Coronary artery (tissue), 2 donors: Measurements from ENCODE around the gene PGGT1B.

Experiments
- DNase-seq: peaks from one replicate; pipeline ENCODE4 v3.0.0-alpha.2; 2017; ENCODE audit warnings: low spot score
- H3K27ac ChIP-seq, 2 donors: fragments of 200-600 bp; sonication (generic); one replicate each; pipeline ENCODE4 v1.5.1; 2016 to 2019
- H3K4me3 ChIP-seq: fragments of 200-600 bp; sonication (generic); 2 replicates; pipeline ENCODE4 v1.5.1; 2016; ENCODE audit warnings: mild to moderate bottlenecking, moderate library complexity
- TF ChIP-seq, protein P1 (sequence below): fragments of 200-600 bp; sonication (generic); IDR thresholded peaks from one replicate; pipeline ENCODE4 v1.5.1; 2019; ENCODE audit warnings: antibody characterized with exemption

PGGT1B gene

GRCh38 chr5:115202952-115203351 is 59.7 kb downstream of the PGGT1B start:
- Histone ChIP-seq H3K27ac (no peak overlapping the region), H3K4me3 (no peak overlapping the region)
- no peak for DNase-seq
- TF ChIP-seq, protein P1, sequence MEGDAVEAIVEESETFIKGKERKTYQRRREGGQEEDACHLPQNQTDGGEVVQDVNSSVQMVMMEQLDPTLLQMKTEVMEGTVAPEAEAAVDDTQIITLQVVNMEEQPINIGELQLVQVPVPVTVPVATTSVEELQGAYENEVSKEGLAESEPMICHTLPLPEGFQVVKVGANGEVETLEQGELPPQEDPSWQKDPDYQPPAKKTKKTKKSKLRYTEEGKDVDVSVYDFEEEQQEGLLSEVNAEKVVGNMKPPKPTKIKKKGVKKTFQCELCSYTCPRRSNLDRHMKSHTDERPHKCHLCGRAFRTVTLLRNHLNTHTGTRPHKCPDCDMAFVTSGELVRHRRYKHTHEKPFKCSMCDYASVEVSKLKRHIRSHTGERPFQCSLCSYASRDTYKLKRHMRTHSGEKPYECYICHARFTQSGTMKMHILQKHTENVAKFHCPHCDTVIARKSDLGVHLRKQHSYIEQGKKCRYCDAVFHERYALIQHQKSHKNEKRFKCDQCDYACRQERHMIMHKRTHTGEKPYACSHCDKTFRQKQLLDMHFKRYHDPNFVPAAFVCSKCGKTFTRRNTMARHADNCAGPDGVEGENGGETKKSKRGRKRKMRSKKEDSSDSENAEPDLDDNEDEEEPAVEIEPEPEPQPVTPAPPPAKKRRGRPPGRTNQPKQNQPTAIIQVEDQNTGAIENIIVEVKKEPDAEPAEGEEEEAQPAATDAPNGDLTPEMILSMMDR = no peak

- no peak for DNase-seq
- TF ChIP-seq, protein P1 = no peak
- no peak overlapping the region for H3K4me3 ChIP-seq
- H3K27ac ChIP-seq = no peak overlapping the region
Observed at GRCh38 chr5:115196161-115196560, 66.5 kb downstream of the PGGT1B start.

DNA sequence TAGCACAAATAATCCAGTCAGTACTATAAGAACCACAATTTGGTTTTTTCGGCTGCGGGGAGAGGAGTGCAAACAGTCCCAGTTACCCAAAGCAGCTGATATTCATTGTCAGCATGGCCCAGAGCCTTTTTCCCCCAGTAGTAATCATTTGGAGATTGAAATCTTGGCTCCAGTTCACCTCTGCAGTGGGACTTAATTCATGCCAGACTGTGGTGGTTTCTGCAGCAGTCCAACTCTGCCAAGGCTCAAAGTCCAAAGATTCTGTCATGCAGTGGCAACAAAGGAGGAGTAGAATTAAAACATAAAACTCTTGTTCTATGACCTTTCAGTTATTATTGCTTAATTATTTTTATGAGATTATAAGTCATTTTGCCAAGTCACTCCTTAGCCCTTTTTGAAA is 68.0 kb downstream of the PGGT1B start:
- no peak overlapping the region for H3K27ac ChIP-seq
- DNase-seq = no peak
- TF ChIP-seq, protein P1 = no peak
- H3K4me3 ChIP-seq = no peak overlapping the region

DNA sequence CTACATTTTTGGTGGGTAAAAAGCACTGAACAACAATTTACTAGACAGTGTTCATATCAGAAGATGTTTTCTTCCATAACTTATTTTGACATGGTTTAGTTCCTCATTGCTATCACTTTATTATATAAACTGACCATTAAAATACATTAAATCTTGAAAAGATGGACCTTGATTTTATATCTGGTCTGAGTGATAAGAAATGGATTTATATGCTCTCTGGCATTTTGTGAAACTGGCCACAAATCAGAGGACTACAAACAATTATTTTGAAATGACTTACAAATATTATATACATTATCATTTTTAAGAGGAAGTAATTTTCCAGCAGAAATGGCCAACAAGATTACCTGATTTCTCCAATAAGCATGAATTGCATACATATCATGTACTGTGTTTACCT is 69.4 kb downstream of the PGGT1B start:
- no peak overlapping the region for H3K4me3 ChIP-seq
- TF ChIP-seq, protein P1 = no peak
- DNase-seq = no peak
- no peak overlapping the region for H3K27ac ChIP-seq

GRCh38 chr5:115192098-115192497 is 70.6 kb downstream of the PGGT1B start:
- TF ChIP-seq, protein P1 = no peak
- no peak overlapping the region for H3K27ac ChIP-seq
- no peak overlapping the region for H3K4me3 ChIP-seq
- no peak for DNase-seq

DNA sequence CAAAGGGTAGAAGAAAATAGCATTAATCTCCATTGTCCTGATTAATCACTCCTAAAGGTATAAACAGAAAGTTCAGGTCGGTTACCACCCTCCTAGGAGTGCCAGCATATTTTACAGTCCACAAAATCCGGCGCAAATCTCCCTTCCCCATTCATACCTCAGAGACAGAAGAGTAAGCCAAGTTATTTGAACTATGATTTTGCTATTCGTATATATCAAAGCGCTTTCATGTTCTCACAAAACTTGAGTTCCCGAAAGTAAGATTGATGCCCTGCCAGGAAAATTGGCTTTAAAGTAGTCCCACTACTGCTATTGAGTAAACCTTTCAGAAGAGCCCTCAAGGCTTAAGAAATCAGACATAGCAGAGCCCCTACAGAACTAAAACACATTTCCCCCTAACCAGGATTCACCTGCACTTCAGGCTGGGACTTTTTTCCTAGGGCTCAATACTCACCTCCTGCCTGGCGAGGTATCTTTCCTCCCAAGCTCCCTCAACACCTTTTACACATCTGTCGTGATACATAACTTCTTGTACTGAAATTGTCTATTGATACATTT is 71.1 kb downstream of the PGGT1B start:
- TF ChIP-seq, protein P1 = no peak
- H3K27ac ChIP-seq = no peak overlapping the region

GRCh38 chr5:115190388-115190787 is 72.3 kb downstream of the PGGT1B start:
- Histone ChIP-seq H3K27ac (no peak overlapping the region), H3K4me3 (no peak overlapping the region)
- TF ChIP-seq, protein P1 = no peak
- DNase-seq = no peak

More for the DNA sequence above, 71.1 kb downstream of the PGGT1B start:
- H3K4me3 ChIP-seq = no peak overlapping the region
- no peak for DNase-seq
